CD4-positive, alpha-beta T cell treated with Interleukin-15 for 1 hour (primary cell): Measurements from ENCODE around the gene ADAM19.
"Not testable (repeated sequence)": the region's sequence is repeated elsewhere in the genome, so short reads cannot be mapped to it uniquely, and the experiment has no call there.

Experiments used
- DNase-seq: peaks from one replicate; pipeline ENCODE4 v3.0.0-alpha.2; 2020

Gene ADAM19

DNA sequence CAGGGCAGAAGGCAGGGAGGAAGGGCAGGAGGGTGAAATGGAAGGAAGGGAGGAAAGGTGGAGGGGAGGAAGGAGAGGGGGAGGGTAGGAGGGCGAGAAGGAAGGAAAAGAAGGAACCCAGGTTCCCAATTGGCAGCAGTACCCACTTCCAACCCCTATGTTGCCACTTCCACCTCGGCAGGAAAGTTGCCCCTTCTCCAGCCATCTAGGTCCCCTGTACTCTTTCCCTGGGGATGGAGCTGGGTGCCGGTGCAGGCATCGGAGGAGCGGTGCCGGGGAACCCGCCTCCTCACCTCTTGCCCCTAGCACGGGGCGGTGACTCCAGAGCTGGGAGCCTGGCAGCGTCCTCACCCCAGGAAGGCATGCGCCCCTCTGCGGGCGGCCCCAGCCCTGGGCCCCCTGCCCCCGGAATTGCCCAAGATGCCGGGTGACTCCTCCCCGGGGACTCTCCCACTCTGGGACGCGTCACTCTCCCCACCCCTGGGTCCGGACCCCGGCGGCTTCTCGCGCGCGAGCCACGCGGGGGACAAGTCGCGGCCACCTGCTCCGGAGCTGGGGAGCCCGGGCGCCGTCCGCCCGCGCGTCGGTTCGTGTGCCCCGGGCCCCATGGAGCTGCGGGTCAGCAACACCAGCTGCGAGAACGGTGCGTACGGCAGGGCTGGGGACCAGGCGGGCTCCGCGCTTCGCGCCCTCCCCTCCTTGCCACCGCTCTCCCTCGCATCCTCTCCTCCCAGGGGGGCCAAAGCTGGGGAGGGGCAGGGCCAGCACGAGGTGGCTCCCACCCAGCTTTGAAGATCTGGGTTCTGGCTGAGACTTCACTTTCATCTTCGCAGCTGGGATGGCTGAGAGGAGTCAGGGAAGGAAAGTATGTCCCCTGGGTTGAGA is 115.6 kb downstream of the ADAM19 start, which contains the start of gene NIPAL4:
Gene NIPAL4, plus strand, starts transcription at position 499 of the 885 bp plus-strand sequence. Its CDS starts 108 bp downstream, at position 607.
- peak; percentile 42 for DNase-seq

DNA sequence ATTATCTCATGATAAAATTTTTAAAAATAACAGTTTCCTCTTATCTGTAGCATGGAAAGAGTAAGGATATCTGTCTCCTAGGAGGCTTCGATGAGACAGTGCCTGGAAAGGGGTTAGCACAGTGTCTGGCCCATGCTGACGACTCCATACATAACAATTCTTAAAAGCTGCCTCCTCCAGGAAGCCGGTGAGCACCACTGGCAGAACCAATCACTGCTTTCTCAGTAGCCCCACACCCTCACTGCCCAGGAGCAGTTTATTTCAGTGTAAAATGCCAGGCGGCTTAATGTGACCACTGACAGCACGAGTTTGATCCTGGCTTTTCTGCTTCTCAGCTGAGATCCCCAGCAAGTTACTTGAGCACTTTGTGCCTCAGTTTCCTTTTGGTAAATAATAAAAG is 116.7 kb downstream of the ADAM19 start:
- no peak for DNase-seq

DNA sequence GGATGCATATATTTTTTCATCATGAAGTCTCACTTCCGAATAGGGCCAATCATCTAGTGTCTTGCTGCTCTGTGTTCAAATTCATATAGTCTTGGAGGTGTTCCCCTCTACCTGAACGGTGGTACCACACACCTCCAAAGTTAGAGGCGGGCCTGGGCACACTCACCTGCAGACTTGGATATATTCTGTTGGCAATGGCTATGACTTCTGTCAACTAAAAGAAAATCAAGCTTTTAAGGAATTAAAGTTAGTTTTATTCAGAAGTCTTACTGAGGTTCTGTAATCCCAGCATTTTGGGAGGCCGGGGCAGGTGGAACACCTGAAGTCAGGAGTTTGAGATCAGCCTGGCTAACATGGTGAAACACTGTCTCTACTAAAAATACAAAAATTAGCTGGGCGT is 118.2 kb downstream of the ADAM19 start:
- DNase-seq: no peak

DNA sequence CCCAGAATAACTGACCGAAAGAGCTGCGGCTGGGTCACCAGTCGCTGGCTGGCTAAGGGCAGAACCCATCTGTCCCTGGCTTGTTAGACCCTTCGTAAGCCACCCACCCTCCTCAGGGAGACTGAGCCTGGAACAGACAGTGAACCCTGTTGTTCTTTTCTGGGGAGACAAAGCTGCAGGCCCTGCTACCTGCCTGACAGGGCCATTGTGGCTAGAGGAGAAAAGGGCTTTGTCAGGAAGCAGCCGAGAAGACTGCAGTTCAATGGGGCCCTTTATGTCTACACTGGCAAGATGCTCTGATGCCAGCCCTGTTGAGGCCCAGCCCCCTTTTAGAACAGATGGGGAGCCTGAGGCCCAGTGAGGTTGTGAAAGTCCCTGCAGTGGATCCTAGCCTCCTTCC is 119.3 kb downstream of the ADAM19 start:
- no peak for DNase-seq

DNA sequence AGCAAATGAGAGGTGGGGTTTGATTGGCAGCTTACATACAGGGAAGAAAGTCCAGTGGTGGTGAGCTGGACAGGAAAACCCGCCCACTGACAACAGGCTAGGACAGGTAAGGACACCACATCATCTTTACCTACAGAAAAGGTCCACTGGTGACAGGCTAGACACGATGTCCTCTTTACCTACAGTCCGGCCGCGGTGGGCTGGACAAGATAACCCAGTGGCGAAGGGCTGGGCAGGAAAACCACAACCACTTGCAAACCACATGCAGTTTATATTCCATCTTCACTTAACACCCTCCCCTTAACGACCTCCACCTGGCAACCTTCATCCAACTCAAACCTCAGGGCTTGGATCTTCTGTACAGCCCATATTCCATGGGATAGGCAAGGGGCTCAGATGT is 120.5 kb downstream of the ADAM19 start:
- DNase-seq: no peak

DNA sequence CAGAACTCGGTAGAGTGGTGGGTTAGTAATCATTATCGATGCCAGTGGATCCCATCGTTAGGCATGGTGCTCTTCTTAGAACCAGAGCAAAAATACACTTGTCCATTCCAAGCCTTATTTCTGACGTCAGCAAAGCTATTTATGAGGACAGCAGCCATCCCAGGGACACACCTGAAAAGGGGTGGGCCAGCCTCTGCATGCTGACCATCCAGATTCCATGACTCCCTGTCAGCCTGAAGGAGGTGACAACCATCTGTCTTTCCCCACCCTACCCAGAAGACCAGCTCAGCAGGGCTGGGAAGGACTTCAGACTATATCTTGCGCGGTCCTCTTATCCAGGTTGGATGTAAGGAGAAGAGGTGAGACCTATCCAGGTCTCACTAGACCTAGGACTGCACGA is 121.3 kb downstream of the ADAM19 start:
- DNase-seq: no peak

DNA sequence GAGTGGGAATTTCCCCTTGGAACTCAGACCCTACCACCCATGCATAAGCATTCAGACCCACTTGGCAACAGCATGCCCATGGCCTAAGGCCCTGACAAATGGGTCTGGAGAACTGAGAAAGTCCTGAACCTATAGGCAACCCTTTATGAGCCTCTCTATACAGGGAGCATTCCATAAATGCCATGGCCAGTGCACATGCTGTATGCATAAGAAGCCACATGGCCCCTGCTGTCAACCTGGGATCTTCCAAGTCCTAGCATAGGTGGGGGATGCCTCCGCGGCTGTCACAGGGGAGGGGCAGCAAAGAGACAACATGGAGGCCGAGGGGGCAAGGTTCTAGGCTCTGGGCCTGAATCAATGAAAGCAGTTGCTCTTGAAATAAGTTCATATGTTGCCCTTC is 123.8 kb downstream of the ADAM19 start:
- DNase-seq: no peak

DNA sequence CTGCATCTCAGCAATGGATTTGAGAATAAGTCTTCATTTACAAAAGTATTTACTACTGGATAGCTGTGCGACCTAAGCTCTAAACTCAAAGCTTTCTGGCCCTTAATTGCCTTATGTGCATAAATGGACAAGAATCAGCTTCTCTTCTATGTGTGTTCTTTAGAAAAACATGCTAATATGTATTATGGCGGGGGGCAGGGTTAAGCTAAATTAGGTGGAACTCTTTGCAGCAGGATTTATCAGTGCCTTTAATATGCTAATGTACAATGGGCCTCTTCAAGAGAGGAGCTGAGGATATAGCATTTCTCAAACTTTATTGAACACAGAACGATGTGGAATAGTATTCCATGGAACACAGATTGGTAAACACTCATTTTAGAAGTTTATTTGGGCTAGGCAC is 125.6 kb downstream of the ADAM19 start:
- DNase-seq: no peak

DNA sequence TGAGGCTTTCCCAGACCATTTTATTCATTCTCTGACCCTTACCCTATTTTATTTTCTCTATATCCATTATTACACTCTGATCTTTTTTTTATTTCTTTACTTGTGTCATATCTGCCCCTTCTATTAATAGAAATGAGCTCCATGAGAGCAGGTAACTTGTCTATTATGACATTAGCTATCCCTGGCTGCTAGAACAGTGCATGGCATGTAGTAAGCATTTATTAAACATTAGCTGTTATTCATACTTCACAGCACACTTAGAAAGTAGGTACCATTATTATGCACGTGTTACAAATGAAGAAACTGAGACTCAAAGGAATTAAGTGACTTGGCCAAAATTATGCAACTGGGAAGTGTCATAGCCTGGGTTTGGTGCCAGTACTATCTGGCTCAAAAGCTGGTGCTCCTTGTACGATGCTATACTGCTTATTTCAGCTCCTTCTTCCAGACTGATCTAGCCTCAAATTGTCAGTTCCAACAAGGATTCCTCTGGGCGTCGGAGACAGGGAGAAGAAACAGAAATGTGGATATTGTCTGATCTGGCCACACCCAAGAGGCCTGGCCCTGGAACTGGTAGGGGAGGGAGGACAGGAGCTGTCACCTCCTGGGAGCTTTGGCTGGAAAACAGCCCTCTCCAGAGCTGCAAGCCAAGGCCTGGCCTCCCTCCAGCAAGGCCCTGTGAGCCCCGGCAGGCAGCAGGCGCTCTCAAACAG is 126.4 kb downstream of the ADAM19 start:
- DNase-seq: no peak

DNA sequence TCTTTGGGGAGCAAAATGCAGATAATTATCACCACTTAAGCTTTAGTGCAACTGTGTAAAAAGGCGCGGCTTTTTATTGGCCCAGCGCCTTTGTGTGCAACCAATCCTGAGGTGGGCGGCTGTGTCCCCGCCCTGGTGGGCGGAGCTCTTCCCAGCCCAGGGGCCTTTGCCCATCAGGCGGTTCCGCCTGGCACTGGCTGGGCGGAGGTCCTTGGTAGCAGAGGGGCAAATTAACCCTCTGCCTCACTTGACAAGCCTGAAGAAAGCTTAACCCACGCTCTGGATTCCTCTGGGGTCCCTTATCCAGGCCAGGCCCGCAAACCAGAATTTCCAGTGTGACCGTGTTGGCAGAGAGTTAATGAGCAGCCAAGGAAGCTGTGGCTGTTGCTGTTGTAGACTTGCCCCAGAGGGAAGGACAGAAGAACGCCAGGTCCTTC is 128.4 kb downstream of the ADAM19 start:
- DNase-seq: no peak

DNA sequence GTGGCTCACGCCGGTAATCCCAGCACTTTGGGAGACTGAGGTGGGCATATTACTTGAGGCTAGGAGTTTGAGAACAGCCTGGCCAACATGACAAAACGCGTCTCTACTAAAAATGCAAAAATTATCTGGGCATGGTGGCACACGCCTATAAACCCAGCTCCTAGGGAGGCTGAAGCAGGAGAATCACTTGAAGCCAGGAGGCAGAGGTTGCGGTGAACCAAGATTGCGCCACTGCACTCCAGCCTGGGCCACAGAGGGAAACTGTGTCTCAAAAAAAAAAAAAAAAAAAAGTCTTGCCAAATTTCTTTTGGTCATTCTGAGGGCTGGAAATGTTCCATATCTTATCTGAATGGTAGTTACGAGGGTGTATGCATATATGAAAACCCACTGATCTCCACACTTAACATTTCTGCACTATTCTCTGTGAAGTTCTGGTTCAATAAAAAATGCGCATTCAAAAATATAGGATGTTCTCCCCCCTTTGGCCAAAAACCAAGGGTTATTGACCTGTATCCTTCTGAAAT is 129.1 kb downstream of the ADAM19 start:
- DNase-seq: no peak

DNA sequence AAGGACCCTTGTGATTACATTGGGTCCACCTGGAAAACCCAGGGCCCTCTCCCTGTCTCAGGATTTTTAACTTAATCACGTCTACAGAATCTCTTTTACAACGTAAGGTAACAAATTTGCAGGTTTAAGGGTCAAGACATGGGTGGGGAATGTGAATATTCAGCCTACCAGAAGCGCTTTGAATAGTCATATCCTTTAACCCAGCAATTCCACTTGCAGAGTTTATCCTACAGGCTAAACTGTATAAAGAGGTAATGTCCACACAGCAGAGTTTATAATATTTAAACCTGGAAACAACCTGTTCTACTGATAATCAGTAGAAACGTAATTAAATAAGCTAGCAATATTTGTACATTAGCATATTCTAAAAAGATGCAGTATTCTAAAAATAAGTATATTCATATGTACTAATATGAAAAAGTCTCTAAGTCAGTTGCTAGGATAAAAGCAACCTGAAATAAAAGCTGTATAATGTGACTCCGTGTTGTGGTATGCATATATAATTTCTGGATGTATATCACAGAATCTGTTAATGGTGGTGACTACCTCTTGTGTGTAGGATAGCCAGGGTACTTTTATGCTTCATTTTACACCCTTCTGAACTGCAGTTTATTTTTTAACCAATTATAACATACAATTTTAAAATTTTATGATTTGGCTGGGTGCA is 129.7 kb downstream of the ADAM19 start:
- no peak for DNase-seq

DNA sequence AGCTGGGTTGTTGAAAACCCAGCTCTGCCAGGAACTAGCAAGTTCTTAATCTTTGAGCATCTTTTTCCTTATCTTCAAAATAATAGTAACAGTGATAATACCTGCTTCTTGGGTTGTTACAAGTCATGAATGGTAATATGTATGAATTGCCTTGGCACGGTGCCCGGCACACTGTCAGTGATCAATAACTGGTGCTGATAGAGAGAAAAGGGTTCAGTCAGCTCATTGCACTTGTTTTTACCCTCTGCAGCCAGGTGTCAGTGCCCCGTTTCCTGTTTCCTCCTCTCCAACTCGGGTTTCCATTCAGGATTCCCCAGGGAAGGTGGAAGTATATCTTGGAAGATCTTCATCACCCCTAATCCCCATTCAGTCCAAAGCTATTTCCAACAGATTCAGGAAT is 131.4 kb downstream of the ADAM19 start:
- no peak for DNase-seq

DNA sequence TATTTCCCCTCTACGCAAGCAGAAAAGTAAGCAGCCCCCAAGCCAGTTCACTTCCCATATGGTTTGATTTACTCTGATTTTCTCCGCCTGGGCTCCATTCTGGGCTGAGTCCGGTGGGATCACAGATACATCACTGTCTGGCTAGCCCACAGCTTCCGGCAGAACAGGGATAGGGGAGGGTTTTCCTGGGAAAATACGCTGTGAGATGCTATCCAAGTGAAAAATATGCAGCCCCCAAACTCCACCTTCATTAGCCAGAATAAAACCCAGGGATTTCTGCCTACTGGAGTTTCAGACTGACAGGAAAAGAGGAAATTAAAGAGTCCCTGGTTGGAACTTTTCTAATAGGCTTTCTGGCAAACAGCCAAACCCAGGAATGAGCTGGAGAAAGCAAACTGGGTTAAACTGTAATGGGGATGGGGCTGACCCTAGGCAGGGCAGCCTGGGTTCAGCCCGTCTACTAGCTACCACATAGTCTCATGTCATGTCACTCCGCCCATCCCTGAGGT is 132.5 kb downstream of the ADAM19 start:
- no peak for DNase-seq

DNA sequence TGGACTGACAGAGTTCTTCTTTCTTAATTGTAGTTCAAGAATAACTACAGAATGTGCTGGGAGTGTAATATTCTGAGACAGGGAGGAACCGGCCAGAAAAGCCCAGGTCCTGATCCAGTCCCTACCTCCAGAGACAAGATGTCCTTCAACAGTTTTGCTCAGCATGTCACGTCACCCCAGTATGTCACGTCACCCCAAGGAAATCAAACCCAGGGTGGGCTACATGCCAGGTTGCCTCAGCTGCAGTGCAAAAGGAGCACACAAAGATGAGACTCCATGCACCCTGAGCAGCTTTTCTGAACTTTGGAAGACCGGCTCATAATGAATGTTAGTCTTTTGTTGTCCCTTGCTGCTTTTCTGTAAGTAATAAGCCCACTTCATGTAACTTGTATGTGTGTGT is 141.5 kb downstream of the ADAM19 start:
- DNase-seq: no peak

DNA sequence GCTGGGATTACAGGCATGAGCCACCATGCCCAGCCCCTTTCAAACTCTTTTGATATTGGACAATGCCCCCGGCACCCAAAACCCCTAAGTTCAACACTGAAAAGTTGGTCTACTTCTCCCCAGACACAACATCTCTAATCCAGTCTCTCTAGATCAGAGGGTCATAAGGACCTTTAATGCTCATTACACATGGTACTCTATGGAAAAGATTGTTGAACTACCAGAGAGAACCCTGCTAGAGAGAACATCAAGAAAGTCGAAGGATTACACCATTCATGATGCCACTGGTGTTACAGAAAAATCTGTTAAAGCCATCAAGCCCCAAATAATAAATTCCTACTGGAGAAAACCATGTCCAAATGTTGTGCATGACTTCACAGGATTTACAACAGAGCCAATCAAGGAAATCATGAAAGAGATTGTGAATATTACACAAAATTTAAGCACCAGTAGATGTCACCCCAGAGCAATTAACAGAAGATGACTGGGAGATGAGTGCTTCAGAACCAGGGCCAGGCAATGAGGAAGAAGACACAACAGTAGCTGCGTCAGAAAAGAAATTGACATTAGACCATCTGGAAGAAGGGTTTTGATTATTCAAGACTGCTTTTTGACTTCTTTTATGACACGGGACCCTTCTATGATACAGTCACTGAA is 143.9 kb downstream of the ADAM19 start:
- DNase-seq: peak; percentile 30

DNA sequence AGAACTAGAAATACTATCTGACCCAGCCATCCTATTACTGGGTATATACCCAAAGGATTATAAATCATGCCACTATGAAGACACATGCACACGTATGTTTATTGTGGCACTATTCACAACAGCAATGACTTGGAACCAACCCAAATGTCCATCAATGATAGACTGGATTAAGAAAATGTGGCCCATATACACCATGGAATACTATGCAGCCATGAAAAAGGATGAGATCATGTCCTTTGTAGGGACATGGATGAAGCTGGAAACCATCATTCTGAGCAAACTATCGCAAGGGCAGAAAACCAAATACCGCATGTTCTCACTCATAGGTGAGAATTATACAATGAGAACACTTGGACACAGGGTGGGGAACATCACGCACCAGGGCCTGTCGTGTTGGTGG is 145.7 kb downstream of the ADAM19 start:
- not testable (repeated sequence) for DNase-seq
